IPS-18c (cell line): ENCODE results near the gene DHX40.

Experiments used
- H3K4me3 ChIP-seq: 2 replicates; pipeline ENCODE4 v1.7.0; 2013; ENCODE audit warnings: low read depth, mild to moderate bottlenecking, low read length, moderate library complexity; ENCODE audit not compliant: insufficient read depth
- H3K9me3 ChIP-seq: one replicate; pipeline ENCODE4 v1.6.1; 2013; ENCODE audit warnings: mild to moderate bottlenecking, low read length, moderate library complexity; ENCODE audit not compliant: control insufficient read depth, insufficient read depth

The DHX40 gene

DNA sequence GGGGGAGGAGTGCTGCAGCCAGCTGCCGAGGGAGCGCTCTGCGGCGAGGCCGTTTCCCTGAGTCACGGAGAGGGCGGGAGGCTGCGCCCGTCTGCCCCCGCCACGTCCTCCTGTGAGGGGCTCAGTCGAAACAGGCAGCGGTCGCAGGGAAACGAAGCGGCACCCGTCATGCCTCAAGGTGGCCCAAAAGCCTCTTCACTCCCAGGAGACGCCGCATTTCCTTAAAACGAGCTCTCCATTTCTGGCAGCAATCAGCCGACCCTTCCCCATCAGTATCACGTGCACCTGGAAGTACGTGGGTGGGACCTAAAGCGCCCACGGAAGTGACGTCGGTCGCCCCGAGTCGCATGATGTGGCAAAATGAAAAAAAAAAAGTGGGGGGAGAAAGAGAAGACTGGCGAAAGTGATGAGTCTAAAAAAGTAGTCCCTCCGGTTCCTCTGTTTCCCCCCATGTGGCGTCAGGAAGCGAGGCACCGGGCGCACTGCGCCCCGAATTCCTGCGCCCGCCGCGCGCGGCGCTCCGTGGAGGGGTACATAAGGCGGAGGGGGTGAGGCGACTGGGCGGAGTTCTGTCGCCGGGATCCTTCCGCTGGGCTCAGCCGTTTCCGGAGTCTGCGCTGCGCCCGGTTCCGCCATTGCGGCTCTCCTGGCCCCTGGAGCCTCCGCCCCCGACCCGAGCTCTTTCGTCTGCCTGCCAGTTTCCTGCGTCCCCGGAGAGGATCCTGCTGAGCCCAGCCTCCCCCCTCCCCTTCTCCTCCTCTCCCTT lies 54.1 kb downstream of the DHX40 start, which contains the start of gene CLTC:
TSS of gene CLTC (plus strand) at position 598 of the 766 bp plus-strand sequence. CDS start 237 bp downstream, outside the sequence.
- no peaks in the 10 kb centered on the region for H3K9me3 ChIP-seq

GRCh38 chr17:59620064-59620359 lies 54.6 kb downstream of the DHX40 start:
- Histone ChIP-seq H3K4me3 (peak overlapping the region; percentile 98), H3K9me3 (no peaks in the 10 kb centered on the region)

More for the DNA sequence above, 54.1 kb downstream of the DHX40 start, which contains the start of gene CLTC:
- H3K4me3 ChIP-seq: peak within 1 kb of the TSS; percentile 98

DNA sequence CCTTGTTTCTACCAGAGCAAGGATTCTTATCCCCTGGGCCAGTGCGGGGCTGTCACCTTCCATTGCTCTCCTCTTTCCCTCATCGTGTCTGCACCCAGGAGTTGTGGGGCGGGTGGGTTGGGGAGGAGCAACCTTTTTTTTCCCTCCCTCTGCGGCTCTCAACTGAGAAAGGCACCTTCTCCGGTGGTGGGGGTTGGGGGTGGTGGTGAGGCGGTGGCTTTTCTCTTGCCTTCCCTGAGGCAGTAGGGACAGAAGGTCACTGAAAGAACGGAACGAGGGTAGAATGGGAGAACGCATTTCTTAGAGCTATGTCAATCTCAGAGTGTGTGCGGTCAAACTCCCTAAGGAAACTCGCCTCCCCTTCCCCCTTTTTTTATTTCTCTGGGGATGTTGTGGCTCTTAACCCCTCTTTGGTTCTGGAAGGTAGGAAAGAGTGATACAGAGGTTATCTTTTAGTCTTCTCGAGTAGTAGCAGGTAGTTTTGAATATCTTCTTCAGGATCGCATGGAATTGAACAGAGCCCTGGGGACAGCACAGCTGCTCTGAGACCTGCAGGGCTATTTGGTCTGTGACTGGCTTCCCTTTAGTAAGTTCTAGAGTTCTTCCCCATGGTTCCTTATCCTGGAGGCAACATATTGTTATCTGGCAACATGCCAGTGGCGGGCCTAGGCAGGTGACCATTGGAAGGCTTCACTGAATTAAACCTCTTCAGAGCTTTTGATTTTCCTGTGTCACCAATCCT lies 55.3 kb downstream of the DHX40 start:
- H3K9me3 ChIP-seq: no peaks in the 10 kb centered on the region
- peak overlapping the region; percentile 98 for H3K4me3 ChIP-seq

GRCh38 chr17:59621771-59622170 lies 56.4 kb downstream of the DHX40 start:
- no peaks in the 10 kb centered on the region for H3K9me3 ChIP-seq
- no peak overlapping the region for H3K4me3 ChIP-seq

GRCh38 chr17:59623151-59623550 lies 57.7 kb downstream of the DHX40 start:
- Histone ChIP-seq H3K9me3 (no peaks in the 10 kb centered on the region), H3K4me3 (no peak overlapping the region)

- Histone ChIP-seq H3K4me3 (no peak overlapping the region), H3K9me3 (no peaks in the 10 kb centered on the region)
Measured at GRCh38 chr17:59626756-59627155, 61.3 kb downstream of the DHX40 start.

DNA sequence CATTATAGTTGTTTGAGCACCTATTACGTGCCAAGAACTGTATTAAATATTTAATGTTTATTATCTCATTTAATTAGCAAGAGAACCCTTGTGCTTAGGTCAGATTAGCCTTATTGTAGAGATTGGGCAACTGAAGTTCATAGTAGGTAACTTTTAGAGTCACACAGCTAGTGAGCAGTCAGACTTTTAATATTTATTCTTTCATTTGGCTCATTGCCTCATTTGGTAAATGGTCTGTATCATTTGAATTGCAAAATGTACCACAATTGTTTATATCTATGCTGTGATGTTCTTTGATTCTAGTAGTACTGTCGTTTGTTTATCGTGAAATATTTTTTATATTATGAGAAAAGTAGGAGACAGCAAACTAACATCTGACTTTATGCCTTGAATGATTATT lies 61.9 kb downstream of the DHX40 start:
- no peak overlapping the region for H3K4me3 ChIP-seq
- no peaks in the 10 kb centered on the region for H3K9me3 ChIP-seq

GRCh38 chr17:59627770-59628171 lies 62.4 kb downstream of the DHX40 start:
- Histone ChIP-seq H3K4me3 (no peak overlapping the region), H3K9me3 (no peaks in the 10 kb centered on the region)

GRCh38 chr17:59629174-59629573 lies 63.8 kb downstream of the DHX40 start:
- Histone ChIP-seq H3K4me3 (no peak overlapping the region), H3K9me3 (no peaks in the 10 kb centered on the region)

GRCh38 chr17:59631276-59631675 lies 65.9 kb downstream of the DHX40 start:
- Histone ChIP-seq H3K4me3 (no peak overlapping the region), H3K9me3 (no peaks in the 10 kb centered on the region)

DNA sequence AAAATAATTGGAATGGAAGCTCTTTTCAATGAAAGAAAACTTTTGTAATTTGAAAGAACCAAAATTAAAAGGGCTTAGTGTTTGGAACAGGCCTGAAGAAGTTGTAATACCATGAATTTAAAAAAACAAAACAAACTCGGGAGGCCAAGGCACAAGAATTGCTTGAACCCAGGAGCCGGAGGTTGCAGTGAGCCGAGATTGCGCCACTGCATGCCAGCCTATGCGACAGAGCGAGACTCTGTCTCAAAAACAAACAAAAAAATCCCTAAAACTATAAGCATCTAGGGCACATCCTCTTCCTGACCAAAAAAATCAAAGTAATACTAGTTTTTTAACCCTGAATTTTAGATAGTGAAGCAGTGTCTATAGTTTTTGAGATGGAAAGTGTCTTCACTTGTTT lies 67.0 kb downstream of the DHX40 start:
- H3K4me3 ChIP-seq: no peak overlapping the region

DNA sequence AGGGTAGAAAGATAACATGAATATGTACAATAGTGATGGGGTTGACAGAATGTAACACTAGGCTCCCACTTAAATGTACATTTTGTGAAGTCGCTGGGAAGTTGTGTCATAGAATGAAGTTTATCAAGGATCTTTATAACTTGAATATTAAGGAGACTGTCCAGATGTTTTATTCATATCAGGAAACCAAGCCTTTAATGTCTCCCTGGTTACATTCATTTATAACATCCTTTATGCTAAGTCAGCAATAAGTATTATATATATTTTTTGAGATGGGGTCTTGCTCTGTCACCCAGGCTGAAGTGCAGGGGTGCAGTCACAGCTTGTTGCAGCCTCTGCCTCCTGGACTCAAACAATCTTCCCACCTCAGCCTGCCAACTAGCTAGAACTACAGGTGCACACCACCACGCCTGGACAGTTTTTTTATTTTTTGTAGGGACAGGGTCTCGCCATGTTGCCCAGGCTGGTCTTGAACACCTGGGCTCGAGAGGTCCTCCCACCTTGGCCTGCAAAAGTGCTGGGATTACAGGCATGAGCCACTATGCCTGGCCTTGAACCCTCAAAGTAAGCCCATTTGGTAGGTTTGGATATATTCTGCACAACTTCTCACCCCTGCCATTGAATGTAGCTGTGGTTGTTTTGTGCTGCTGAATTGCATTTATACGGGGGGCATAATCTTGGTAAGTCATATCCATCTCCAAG lies 68.4 kb downstream of the DHX40 start:
- no peak overlapping the region for H3K4me3 ChIP-seq
- H3K9me3 ChIP-seq: no peaks in the 10 kb centered on the region

More for the DNA sequence above, 67.0 kb downstream of the DHX40 start:
- H3K9me3 ChIP-seq: no peaks in the 10 kb centered on the region

DNA sequence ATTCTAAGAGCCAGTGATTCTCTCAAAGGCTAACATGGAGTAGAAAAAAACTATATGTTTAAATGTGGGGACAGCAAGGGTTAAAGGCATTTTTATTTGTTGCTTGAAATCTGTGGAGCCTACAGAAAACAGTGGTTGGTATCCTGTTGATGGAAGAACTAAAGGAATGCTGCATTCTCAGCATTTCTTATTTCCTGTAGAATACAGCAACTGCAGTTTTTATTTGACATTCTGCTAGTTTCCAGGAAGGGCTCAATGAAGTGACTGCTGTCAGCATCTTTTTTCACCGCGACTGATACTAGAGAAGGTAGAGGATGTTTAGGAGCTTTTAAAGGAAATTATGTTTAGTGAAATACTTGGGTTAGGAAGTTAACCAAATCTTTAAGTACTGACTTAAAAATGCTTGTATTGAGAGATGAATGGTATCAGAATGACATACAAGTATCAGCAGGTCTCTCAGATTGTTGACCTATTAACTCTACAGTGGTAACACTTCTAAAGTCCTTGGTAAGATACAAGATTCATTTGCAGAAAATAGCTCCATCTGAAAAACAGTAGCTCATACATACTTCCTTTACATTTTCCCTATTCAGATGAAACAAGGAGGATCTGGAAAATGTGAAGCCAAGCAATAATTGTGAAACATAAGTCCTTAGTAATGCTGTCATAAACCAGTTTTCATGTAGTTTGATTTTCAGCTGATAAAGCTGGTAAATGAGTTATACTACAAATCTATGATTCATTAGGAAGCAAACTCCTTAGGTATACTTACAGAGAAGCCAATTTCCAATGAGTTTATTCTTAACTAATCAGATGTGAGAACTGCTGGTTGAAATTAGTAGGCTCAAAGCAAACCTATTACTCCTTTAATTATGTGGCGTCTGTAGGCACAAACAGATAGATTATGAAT lies 69.5 kb downstream of the DHX40 start:
- Histone ChIP-seq H3K4me3 (no peak overlapping the region), H3K9me3 (no peaks in the 10 kb centered on the region)

DNA sequence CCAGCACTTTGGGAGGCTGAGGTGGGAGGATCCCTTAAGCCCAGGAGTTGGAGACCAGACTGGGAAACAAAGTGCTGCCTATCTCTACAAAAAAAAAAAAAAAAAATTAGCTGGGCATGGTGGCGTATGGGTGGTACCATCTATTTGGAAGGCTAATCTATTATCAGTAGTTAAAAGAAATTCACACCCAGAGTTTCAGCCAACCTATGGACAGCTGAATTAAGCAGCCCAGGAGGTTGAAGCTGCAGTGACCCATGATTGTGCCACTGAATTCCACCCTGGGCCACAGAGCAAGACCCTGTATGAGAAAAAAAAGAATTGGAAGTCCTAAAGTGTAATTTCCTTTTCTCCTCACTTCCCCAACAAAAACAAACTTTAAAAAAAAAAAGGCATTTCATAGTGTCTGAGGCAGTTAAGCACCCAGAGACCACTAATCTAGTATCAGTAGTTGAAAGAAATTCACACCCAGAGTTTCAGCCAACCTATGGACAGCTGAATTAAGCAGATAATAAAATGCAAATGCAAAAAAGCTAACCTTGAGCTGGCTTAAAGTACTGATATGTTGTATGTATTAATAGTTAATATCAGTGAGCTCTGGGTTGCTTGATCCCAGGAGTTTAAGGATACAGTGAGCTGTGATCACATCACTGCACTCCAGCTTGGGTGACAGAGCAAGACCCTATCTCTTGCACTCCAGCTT lies 72.4 kb downstream of the DHX40 start:
- H3K4me3 ChIP-seq: no peak overlapping the region
- H3K9me3 ChIP-seq: no peaks in the 10 kb centered on the region

DNA sequence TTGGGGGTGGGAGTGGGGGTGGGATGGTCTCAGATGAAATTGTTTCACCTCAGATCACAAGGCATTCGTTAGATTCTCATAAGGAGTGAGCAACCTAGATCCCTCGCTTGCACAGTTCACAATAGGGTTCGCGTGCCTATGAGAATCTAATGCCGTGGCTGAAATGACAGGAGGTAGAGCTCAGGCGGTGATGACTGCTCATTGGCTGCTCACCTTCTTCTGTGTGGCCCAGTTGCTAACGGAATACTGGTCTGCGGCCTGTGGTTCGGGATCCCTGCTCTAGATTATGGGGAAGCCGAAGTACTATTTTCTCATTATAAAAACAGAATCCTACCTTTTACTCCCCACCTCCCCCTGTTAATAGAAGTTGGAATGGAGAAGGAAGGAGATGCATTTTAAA lies 73.1 kb downstream of the DHX40 start:
- Histone ChIP-seq H3K9me3 (no peaks in the 10 kb centered on the region), H3K4me3 (no peak overlapping the region)

DNA sequence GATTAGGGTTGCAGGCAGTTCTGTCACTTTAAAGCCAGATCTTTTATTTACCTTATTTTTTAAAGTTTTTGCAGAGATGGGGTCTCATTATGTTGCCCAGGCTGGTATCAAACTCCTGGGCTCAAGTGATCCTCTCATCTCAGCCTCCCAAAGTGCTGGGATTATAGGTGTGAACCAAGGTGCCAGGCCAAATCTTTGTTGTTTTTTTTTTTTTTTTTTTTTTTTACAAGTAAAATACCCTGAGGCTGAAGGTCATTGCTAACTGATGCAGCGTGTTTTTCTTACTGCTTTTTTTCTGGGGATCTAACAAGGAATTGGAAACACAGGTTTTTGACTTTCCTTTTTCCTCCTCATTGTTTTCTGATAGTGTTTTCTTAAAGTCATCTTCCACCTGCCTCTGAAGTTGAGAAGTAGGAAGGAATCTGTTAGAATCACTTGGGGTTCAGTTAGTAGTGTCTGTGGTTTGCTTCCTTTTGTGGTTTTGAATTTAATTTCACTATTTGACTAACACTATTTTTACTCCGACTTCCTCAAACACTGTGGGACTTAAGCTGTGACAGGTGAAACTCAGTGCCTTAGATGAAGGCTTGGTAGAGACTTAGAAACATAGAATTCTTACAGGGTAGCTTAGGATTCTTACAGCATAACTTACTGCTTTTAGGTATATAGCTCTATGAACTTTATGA lies 76.5 kb downstream of the DHX40 start:
- Histone ChIP-seq H3K4me3 (no peak overlapping the region), H3K9me3 (no peaks in the 10 kb centered on the region)
